RWPE2 (cell line): ENCODE results near the gene FAM3B.

Experiments used
- ATAC-seq: fragments of 200-7000 bp; cut with Tn5 transposase; 3 replicates; pipeline ENCODE4 v1.9.1; 2021; ENCODE audit warnings: low read depth
- DNase-seq: peaks from one replicate; pipeline ENCODE4 v3.0.0-alpha.2; 2020; ENCODE audit warnings: low spot score
- H3K27ac ChIP-seq: fragments of 450-650 bp; 2 replicates; pipeline ENCODE4 v1.5.1; 2017; ENCODE audit warnings: mild to moderate bottlenecking; ENCODE audit not compliant: poor library complexity, severe bottlenecking
- H3K27me3 ChIP-seq: fragments of 250-450 bp; sonication (Bioruptor Pico); 2 replicates; pipeline ENCODE4 v1.5.1; 2021; ENCODE audit warnings: mild to moderate bottlenecking, moderate library complexity; ENCODE audit not compliant: insufficient read depth, poor library complexity, severe bottlenecking
- H3K36me3 ChIP-seq: fragments of 250-450 bp; sonication (Bioruptor Pico); 2 replicates; pipeline ENCODE4 v1.5.1; 2020; ENCODE audit warnings: low read depth, mild to moderate bottlenecking, moderate library complexity
- H3K4me1 ChIP-seq: fragments of 250-450 bp; sonication (Bioruptor Pico); 2 replicates; pipeline ENCODE4 v1.5.1; 2021; ENCODE audit warnings: mild to moderate bottlenecking, moderate library complexity; ENCODE audit not compliant: insufficient read depth, poor library complexity, severe bottlenecking
- H3K4me3 ChIP-seq: fragments of 250-450 bp; sonication (Bioruptor Pico); 2 replicates; pipeline ENCODE4 v1.5.1; 2021; ENCODE audit warnings: mild to moderate bottlenecking, moderate library complexity; ENCODE audit not compliant: severe bottlenecking
- H3K9me3 ChIP-seq: fragments of 250-450 bp; sonication (Bioruptor Pico); 2 replicates; pipeline ENCODE4 v1.5.1; 2021; ENCODE audit warnings: mild to moderate bottlenecking, moderate library complexity; ENCODE audit not compliant: severe bottlenecking
- CTCF ChIP-seq: fragments of 450-650 bp; IDR thresholded peaks from one replicate; pipeline ENCODE4 v1.5.1; 2017; ENCODE audit warnings: mild to moderate bottlenecking, moderate library complexity; ENCODE audit not compliant: poor library complexity, severe bottlenecking

Gene FAM3B

GRCh38 chr21:41375875-41376274, 59.3 kb downstream of the FAM3B start:
- H3K4me1 ChIP-seq: no peaks in the 10 kb centered on the region
- H3K4me3 ChIP-seq: no peak overlapping the region
- DNase-seq (no peak), ATAC-seq (no peak)
- H3K27me3 ChIP-seq: no peaks in the 10 kb centered on the region
- no peak for TF ChIP-seq CTCF
- no peaks in the 10 kb centered on the region for H3K36me3 ChIP-seq
- H3K27ac ChIP-seq: no peak overlapping the region
- H3K9me3 ChIP-seq: no peaks in the 10 kb centered on the region

GRCh38 chr21:41377715-41378114, 61.1 kb downstream of the FAM3B start:
- TF ChIP-seq CTCF: no peak

GRCh38 chr21:41378849-41379248, 62.2 kb downstream of the FAM3B start:
- ATAC-seq (no peak), DNase-seq (no peak)
- TF ChIP-seq CTCF: no peak
- Histone ChIP-seq H3K4me1 (no peaks in the 10 kb centered on the region), H3K9me3 (no peaks in the 10 kb centered on the region), H3K4me3 (no peak overlapping the region), H3K27me3 (no peaks in the 10 kb centered on the region), H3K36me3 (no peaks in the 10 kb centered on the region), H3K27ac (no peak overlapping the region)

More at GRCh38 chr21:41377715-41378114, 61.1 kb downstream of the FAM3B start:
- Histone ChIP-seq H3K36me3 (no peaks in the 10 kb centered on the region), H3K9me3 (no peaks in the 10 kb centered on the region), H3K4me3 (no peak overlapping the region), H3K4me1 (no peaks in the 10 kb centered on the region), H3K27me3 (no peaks in the 10 kb centered on the region), H3K27ac (no peak overlapping the region)
- no peak for DNase-seq
- ATAC-seq: no peak

- TF ChIP-seq CTCF: no peak
Observed at GRCh38 chr21:41379901-41380300, 63.3 kb downstream of the FAM3B start.

GRCh38 chr21:41381731-41382130, 65.1 kb downstream of the FAM3B start:
- TF ChIP-seq CTCF: no peak
- no peaks in the 10 kb centered on the region for H3K27me3 ChIP-seq
- DNase-seq (no peak), ATAC-seq (no peak)
- H3K27ac ChIP-seq: no peak overlapping the region
- no peak overlapping the region for H3K4me3 ChIP-seq
- no peaks in the 10 kb centered on the region for H3K36me3 ChIP-seq
- no peaks in the 10 kb centered on the region for H3K9me3 ChIP-seq
- no peaks in the 10 kb centered on the region for H3K4me1 ChIP-seq

More at GRCh38 chr21:41379901-41380300, 63.3 kb downstream of the FAM3B start:
- Histone ChIP-seq H3K4me3 (no peak overlapping the region), H3K27ac (no peak overlapping the region), H3K36me3 (no peaks in the 10 kb centered on the region), H3K4me1 (no peaks in the 10 kb centered on the region), H3K9me3 (no peaks in the 10 kb centered on the region), H3K27me3 (no peaks in the 10 kb centered on the region)
- no peak for ATAC-seq
- no peak for DNase-seq
